Smooth muscle cell (in vitro differentiated cells): ENCODE data around the gene ASB6. TPM values are rescaled to one million over a fixed set of nuclear protein-coding genes. Genes with fewer than 3 reads are reported as not detected.
"Not testable (repeated sequence)": the region's sequence is repeated elsewhere in the genome, so short reads cannot be mapped to it uniquely, and the experiment has no call there.

Experiments
- DNase-seq: peaks from one replicate; lab custom pipeline; 2025; ENCODE audit not compliant: unreplicated experiment; lab: John Stamatoyannopoulos, UW
- H2AFZ ChIP-seq: fragments of 200-600 bp; sonication (generic); 2 replicates; pipeline ENCODE4 v1.6.0; 2016; ENCODE audit warnings: antibody characterized with exemption, low read depth, mild to moderate bottlenecking
- H3F3A ChIP-seq: fragments of 200-600 bp; sonication (generic); 2 replicates; pipeline ENCODE4 v1.6.0; 2017; ENCODE audit warnings: antibody characterized with exemption, low read depth
- H3K27ac ChIP-seq: fragments of 200-600 bp; sonication (generic); 2 replicates; pipeline ENCODE4 v1.5.1; 2016; ENCODE audit warnings: low read depth, mild to moderate bottlenecking
- H3K27me3 ChIP-seq: fragments of 200-600 bp; sonication (generic); 2 replicates; pipeline ENCODE4 v1.6.1; 2016; ENCODE audit warnings: low read depth, mild to moderate bottlenecking
- H3K36me3 ChIP-seq: fragments of 200-600 bp; sonication (generic); 2 replicates; pipeline ENCODE4 v1.5.1; 2016; ENCODE audit warnings: low read depth
- H3K4me1 ChIP-seq: fragments of 200-600 bp; sonication (generic); 2 replicates; pipeline ENCODE4 v1.5.1; 2016; ENCODE audit warnings: low read depth
- H3K4me2 ChIP-seq: fragments of 200-600 bp; sonication (generic); 2 replicates; pipeline ENCODE4 v1.6.0; 2016; ENCODE audit warnings: mild to moderate bottlenecking
- H3K4me3 ChIP-seq: fragments of 200-600 bp; sonication (generic); 2 replicates; pipeline ENCODE4 v1.5.1; 2016; ENCODE audit warnings: mild to moderate bottlenecking
- H3K79me2 ChIP-seq: fragments of 200-600 bp; sonication (generic); 2 replicates; pipeline ENCODE4 v1.6.0; 2016; ENCODE audit warnings: low read depth, mild to moderate bottlenecking
- H3K9ac ChIP-seq: fragments of 200-600 bp; sonication (generic); 2 replicates; pipeline ENCODE4 v1.6.0; 2016; ENCODE audit warnings: low read depth
- H3K9me3 ChIP-seq: fragments of 200-600 bp; sonication (generic); replicated peaks from 2 replicates; pipeline ENCODE4 v1.5.1; 2016; ENCODE audit warnings: low read depth
- H4K20me1 ChIP-seq: fragments of 200-600 bp; sonication (generic); 2 replicates; pipeline ENCODE4 v1.6.0; 2016; ENCODE audit warnings: low read depth
- CTCF ChIP-seq: fragments of 200-600 bp; sonication (generic); IDR thresholded peaks from 2 replicates; pipeline ENCODE4 v1.5.1; 2017; ENCODE audit warnings: borderline replicate concordance, mild to moderate bottlenecking, antibody characterized with exemption; ENCODE audit not compliant: insufficient read depth, poor library complexity, severe bottlenecking
- WGBS: methylation state at CpG from one replicate; pipeline ENCODE4 v1.1.7; 2016; ENCODE audit warnings: low lambda C conversion rate; 5-methylcytosine and 5-hydroxymethylcytosine counted together
- polyA plus RNA-seq: library from polyadenylated mRNA; unstranded; fragments of >200 nt; fragmentation: Nextera tagmentation; extraction: Ambion mirVana; gene quantifications from 2 replicates; pipeline ENCODE4 v1.2.1, GENCODE V29; 2016
- total RNA-seq: library from RNA; depleted of rRNA; stranded (reverse); fragments of >200 nt; gene quantifications from 2 replicates; pipeline ENCODE4 v1.2.3, GENCODE V29; 2014

ASB6 gene
- total and polyA plus RNA-seq, 2 experiments from 2014 or later = 13.8 to 26.0 TPM

- 60% methylated on average over 5 of the region's 5 CpGs for WGBS
- H3K36me3 ChIP-seq = no peaks in the 10 kb centered on the region
- H3K4me2 ChIP-seq = no peak overlapping the region
- DNase-seq = no peak
- H3K27ac ChIP-seq = peak overlapping the region; percentile 18
- H3K9me3 ChIP-seq = no peaks in the 10 kb centered on the region
- H3K27me3 ChIP-seq = no peaks in the 10 kb centered on the region
- H3K9ac ChIP-seq = no peak overlapping the region
- H3K79me2 ChIP-seq = no peaks in the 10 kb centered on the region
- no peaks in the 10 kb centered on the region for H4K20me1 ChIP-seq
- H3F3A ChIP-seq = peaks cover 11% of the 10 kb centered on the region
- H3K4me3 ChIP-seq = no peak overlapping the region
- TF ChIP-seq CTCF = no peak
- H2AFZ ChIP-seq = no peak overlapping the region
- H3K4me1 ChIP-seq = peaks cover 24% of the 10 kb centered on the region
These were observed 46.6 kb downstream of the ASB6 start for GRCh38 chr9:129595311-129595741.

GRCh38 chr9:129594632-129595031, 47.3 kb downstream of the ASB6 start:
- no peaks in the 10 kb centered on the region for H3K27me3 ChIP-seq
- H2AFZ ChIP-seq = no peak overlapping the region
- H3K4me3 ChIP-seq = no peak overlapping the region
- H3K36me3 ChIP-seq = no peaks in the 10 kb centered on the region
- WGBS = 87% methylated on average over 7 of the region's 7 CpGs
- no peaks in the 10 kb centered on the region for H3K79me2 ChIP-seq
- TF ChIP-seq CTCF = no peak
- H3K4me1 ChIP-seq = peaks cover 25% of the 10 kb centered on the region
- no peak overlapping the region for H3K4me2 ChIP-seq
- no peaks in the 10 kb centered on the region for H4K20me1 ChIP-seq
- no peak for DNase-seq
- H3K27ac ChIP-seq = no peak overlapping the region
- no peaks in the 10 kb centered on the region for H3K9me3 ChIP-seq
- no peak overlapping the region for H3K9ac ChIP-seq
- H3F3A ChIP-seq = peaks cover 11% of the 10 kb centered on the region

DNA sequence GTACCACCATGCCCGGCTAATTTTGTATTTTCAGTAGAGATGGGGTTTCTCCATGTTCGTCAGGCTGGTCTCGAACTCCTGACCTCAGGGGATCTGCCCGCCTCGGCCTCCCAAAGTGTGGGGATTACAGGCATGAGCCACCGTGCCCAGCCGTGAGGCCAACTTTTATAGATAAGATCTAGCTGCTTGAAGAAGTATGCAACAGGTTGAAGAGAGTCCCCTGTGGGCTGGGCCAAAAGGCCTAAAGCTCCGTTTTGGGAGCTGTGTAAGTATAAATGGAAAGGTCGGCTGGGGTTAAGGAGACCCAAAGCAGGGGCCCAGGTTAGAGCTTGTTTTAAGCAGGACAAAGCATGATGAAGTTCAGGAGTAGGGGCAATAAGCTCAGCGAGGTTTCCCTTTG, 49.2 kb downstream of the ASB6 start:
- not testable (repeated sequence) for H4K20me1 ChIP-seq, H3K9me3 ChIP-seq, H2AFZ ChIP-seq, H3K4me3 ChIP-seq, H3K4me2 ChIP-seq, DNase-seq, H3F3A ChIP-seq, H3K36me3 ChIP-seq, H3K79me2 ChIP-seq, H3K9ac ChIP-seq, H3K27ac ChIP-seq, H3K27me3 ChIP-seq
- WGBS = 84% methylated on average over 10 of the region's 10 CpGs
- peaks cover 18% of the 10 kb centered on the region for H3K4me1 ChIP-seq

DNA sequence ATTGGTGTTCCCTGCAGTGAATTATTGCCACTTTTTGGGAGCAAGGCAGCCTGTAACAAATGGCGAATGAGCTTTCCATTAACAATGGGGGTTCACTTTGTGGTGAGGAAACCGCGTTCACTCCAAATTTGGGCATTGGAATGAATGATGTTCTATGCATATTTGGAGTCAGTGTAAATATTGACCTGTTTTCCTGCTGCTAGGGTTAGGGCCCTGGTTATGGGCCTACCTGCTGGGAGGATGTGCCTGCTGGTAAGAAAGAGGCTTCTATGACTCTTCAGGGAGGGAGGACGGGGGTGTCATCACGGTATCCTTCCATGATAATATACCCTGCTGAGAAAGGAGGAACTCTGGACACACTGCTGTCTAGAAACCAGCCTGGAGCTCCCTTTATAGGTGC, 50.0 kb downstream of the ASB6 start:
- H3K4me2 ChIP-seq = no peak overlapping the region
- H3K9me3 ChIP-seq = no peaks in the 10 kb centered on the region
- no peaks in the 10 kb centered on the region for H3K27me3 ChIP-seq
- DNase-seq = no peak
- H3K27ac ChIP-seq = no peak overlapping the region
- H3K9ac ChIP-seq = no peak overlapping the region
- H3K79me2 ChIP-seq = no peaks in the 10 kb centered on the region
- no peak for TF ChIP-seq CTCF
- H3K4me3 ChIP-seq = no peak overlapping the region
- peaks cover 6% of the 10 kb centered on the region for H3F3A ChIP-seq
- WGBS = 69% methylated on average over 5 of the region's 5 CpGs
- H2AFZ ChIP-seq = no peak overlapping the region
- no peaks in the 10 kb centered on the region for H3K36me3 ChIP-seq
- no peaks in the 10 kb centered on the region for H4K20me1 ChIP-seq
- H3K4me1 ChIP-seq = peaks cover 19% of the 10 kb centered on the region
